ENCODE measurements around the gene DIDO1. TPM values are rescaled to one million over a fixed set of nuclear protein-coding genes. Genes with fewer than 3 reads are reported as not detected.

Gene DIDO1
- total and polyA plus RNA-seq, 5 experiments from 2014 or later = 26.8 to 132 (median 45.8) TPM

DNA sequence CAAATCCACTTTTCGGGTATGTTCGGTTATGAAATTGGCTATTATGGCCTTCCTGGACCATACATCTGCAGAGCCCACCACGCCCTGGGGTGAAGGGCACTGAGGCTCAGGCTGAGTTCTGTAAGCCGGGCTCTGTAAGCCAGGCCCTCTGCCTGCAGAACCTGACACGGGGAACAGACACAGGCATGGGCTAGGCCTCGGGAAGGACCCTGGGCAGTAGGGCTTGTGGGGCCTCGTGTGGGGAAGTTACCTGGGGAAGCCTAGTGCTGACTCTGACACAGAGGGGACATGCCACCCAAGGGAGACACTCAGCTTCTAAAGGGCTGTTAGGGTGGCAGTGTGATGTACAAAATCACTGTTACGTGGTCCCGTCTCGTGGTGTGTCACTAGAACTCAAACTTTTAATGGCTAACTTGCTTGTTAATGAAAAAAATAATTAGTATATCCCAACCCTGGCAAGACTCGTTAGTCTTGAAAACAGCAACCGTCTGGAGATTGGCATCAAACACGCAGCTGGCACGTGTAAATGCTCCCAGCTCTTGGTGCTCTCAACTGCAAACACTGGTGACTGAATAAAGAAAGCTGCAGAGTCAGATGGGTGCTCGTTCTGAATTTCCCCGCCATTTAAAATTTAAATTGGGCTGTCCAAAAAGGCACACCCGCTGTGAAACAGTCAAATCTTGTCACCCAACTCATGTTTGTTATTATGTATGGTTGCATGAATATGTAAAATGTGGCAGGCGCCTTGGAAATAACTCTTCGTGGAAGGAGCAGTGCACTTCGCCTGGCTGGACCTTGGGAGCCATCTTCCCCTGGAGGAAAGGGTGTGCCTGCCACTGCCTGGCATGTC is 41.0 kb downstream of the DIDO1 start:
- DNase-seq = no peak
- no peak overlapping the region for H3K4me3 Mint-ChIP-seq
- H3K9me3 Mint-ChIP-seq = no peaks in the 10 kb centered on the region
- peaks cover 0 to 20% (median 7%) of the 10 kb centered on the region in 4 donors for H3K4me1 Mint-ChIP-seq
- POLR2A ChIA-PET = interaction anchor here (1.3 to 1.6 kb wide), 2 partner anchors 11 to 14 kb away, joined by 3 to 4 read pairs; no protein-coding TSS in a partner anchor
- peak overlapping the region in 5 of 10 donors; percentile 13 to 81 (median 72) for H3K27ac Mint-ChIP-seq
- peaks cover 0 to 41% (median 12%) of the 10 kb centered on the region in 3 donors for H3K36me3 Mint-ChIP-seq
- ATAC-seq = no peak
- no peaks in the 10 kb centered on the region for H3K27me3 Mint-ChIP-seq

GRCh38 chr20:62884556-62884955 is 41.7 kb downstream of the DIDO1 start:
- H3K9me3 Mint-ChIP-seq = no peaks in the 10 kb centered on the region
- no peaks in the 10 kb centered on the region for H3K27me3 Mint-ChIP-seq
- POLR2A ChIA-PET = interaction anchor here (1.3 to 1.6 kb wide), 2 partner anchors 10 to 15 kb away, joined by 3 to 4 read pairs; no protein-coding TSS in a partner anchor
- H3K27ac Mint-ChIP-seq = peak overlapping the region in 5 of 10 donors; percentile 11 to 75 (median 63)
- no peak for DNase-seq
- ATAC-seq = no peak
- H3K36me3 Mint-ChIP-seq = peaks cover 0 to 34% (median 10%) of the 10 kb centered on the region in 3 donors
- no peak overlapping the region for H3K4me3 Mint-ChIP-seq
- peaks cover 0 to 20% (median 7%) of the 10 kb centered on the region in 4 donors for H3K4me1 Mint-ChIP-seq

- no peaks in the 10 kb centered on the region for H3K27me3 Mint-ChIP-seq
These were observed 43.9 kb downstream of the DIDO1 start for GRCh38 chr20:62882426-62882825.

GRCh38 chr20:62881662-62882395 is 44.5 kb downstream of the DIDO1 start:
- no peak overlapping the region for H3K4me3 Mint-ChIP-seq
- no peaks in the 10 kb centered on the region for H3K9me3 Mint-ChIP-seq
- POLR2A ChIA-PET = no interaction called here
- peak overlapping the region in 7 of 10 donors; percentile 17 to 90 (median 57) for H3K27ac Mint-ChIP-seq
- ATAC-seq = no peak
- DNase-seq = no peak
- H3K27me3 Mint-ChIP-seq = no peaks in the 10 kb centered on the region
- H3K36me3 Mint-ChIP-seq = peaks cover 0 to 12% (median 6%) of the 10 kb centered on the region in 3 donors
- H3K4me1 Mint-ChIP-seq = peaks cover 0 to 11% (median 8%) of the 10 kb centered on the region in 4 donors

More at GRCh38 chr20:62882426-62882825, 43.9 kb downstream of the DIDO1 start:
- Mint-ChIP-seq H3K4me1 (peaks cover 0 to 17% (median 11%) of the 10 kb centered on the region in 4 donors), H3K36me3 (peaks cover 0 to 18% (median 6%) of the 10 kb centered on the region in 3 donors), H3K4me3 (no peak overlapping the region), H3K27ac (no peak overlapping the region), H3K9me3 (no peaks in the 10 kb centered on the region)
- POLR2A ChIA-PET = no interaction called here
- ATAC-seq = no peak
- no peak for DNase-seq

GRCh38 chr20:62880935-62881661 is 45.2 kb downstream of the DIDO1 start:
- Mint-ChIP-seq H3K27ac (peak overlapping the region in 6 of 10 donors; percentile 17 to 90 (median 68)), H3K36me3 (peaks cover 0 to 10% (median 6%) of the 10 kb centered on the region in 3 donors), H3K27me3 (no peaks in the 10 kb centered on the region), H3K4me1 (peaks cover 3 to 8% (median 4%) of the 10 kb centered on the region in 4 donors), H3K9me3 (no peaks in the 10 kb centered on the region), H3K4me3 (no peak overlapping the region)
- no peak for ATAC-seq
- POLR2A ChIA-PET = no interaction called here
- no peak for DNase-seq

DNA sequence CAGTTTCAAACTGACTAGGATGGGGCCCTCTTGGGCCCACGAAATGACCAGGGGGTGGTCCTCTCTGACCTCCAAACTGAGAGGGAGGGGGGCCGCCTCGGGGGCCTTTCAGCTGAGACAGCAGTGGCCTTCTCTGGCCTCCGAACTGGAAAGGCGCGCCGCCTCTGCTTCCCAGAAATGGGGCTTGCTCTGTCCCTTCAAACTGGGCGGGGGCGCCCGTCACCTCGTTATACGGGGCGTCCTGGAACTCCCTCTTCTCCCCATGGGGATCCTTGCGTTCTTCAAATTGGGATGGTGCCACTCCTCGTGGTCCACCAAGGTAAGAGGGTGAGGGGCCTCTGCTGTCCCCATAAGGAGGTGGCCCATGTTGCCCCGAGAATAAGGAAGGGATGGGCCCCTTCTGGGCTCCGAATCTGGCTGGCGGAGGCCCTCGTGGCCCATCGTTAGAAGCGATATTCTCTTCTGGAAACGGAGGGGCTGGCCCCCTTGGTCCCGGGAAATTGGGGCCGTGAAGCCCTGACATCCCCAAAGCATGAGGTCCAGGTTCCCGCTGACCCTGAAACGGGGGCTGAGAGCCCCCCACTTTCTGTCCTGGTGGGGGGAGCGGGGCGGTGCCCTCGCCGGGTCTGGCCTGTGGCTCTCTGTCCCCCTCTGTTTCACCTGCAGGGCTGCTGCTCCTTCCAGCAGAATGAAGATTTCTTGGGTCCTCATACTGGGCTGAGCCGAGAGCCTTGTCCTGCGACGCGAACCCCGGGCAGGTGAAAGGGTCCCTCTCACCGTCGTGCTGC is 46.0 kb downstream of the DIDO1 start:
- Mint-ChIP-seq H3K4me3 (no peak overlapping the region), H3K36me3 (peaks cover 0 to 12% (median 6%) of the 10 kb centered on the region in 3 donors), H3K27me3 (no peaks in the 10 kb centered on the region), H3K27ac (peak overlapping the region in 1 of 10 donors; percentile 77), H3K4me1 (peaks cover 7 to 16% (median 9%) of the 10 kb centered on the region in 4 donors), H3K9me3 (no peaks in the 10 kb centered on the region)
- DNase-seq = no peak
- POLR2A ChIA-PET = no interaction called here
- ATAC-seq = no peak

- Mint-ChIP-seq H3K9me3 (no peaks in the 10 kb centered on the region), H3K27me3 (no peaks in the 10 kb centered on the region), H3K4me3 (no peak overlapping the region), H3K4me1 (peaks cover 7 to 18% (median 14%) of the 10 kb centered on the region in 4 donors), H3K27ac (peak overlapping the region in 1 of 10 donors; percentile 24), H3K36me3 (peaks cover 0 to 12% (median 6%) of the 10 kb centered on the region in 3 donors)
- DNase-seq (no peak), ATAC-seq (no peak)
- POLR2A ChIA-PET = interaction anchor here (1.0 kb wide), 1 partner anchor 20 kb away, joined by 4 read pairs; no protein-coding TSS in a partner anchor
These were observed 46.8 kb downstream of the DIDO1 start for GRCh38 chr20:62879275-62880146.

DNA sequence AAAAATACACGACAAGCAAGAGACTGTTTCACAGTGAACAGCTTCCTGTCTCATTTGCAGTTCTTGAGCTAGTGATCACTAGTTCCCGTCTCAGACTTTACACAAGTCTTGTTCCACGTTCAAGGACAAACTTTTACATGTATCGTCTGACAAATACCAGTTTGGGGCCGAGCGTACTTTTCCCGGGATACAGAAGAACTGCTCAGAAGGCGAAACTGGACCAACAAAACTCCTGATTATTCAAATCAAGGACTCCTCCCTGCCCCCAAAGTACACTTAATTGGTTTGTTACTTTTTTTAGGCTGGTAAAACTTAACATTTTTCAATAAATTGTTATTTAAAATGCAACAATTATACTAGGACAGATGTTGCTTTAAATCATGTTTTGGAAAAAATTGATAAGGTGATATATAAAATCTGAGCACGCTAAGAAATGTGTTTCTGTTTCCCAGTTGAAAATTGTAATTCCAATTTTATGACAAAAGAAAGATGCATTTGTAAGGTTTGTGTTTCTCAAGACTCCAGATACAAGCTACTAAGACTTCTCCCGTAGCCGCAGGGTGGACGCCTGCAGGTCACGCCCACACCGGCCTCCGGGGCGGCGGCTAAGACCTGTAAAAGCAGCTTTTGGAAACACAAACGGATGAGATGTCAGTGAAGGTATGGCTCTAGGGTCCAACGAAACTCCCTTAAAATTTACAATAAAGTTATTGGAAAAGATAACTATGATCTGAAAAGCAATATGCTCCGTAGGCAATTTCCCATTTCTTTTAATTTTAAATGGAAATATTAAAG is 47.9 kb downstream of the DIDO1 start:
- no peak for ATAC-seq
- Mint-ChIP-seq H3K36me3 (peaks cover 0 to 12% (median 6%) of the 10 kb centered on the region in 3 donors), H3K27me3 (no peaks in the 10 kb centered on the region), H3K27ac (peak overlapping the region in 1 of 10 donors; percentile 4), H3K4me1 (peaks cover 13 to 29% (median 24%) of the 10 kb centered on the region in 4 donors), H3K9me3 (no peaks in the 10 kb centered on the region), H3K4me3 (no peak overlapping the region)
- POLR2A ChIA-PET = interaction anchor here (0.8 to 1.0 kb wide), 2 partner anchors 17 to 21 kb away, joined by 3 to 4 read pairs; partner anchors contain the start of gene TCFL5
- DNase-seq = no peak

- ATAC-seq (peak in 1 of 2 donors; percentile 39), DNase-seq (no peak)
- peaks cover 15 to 37% (median 27%) of the 10 kb centered on the region in 4 donors for H3K4me1 Mint-ChIP-seq
- peaks cover 0 to 12% (median 6%) of the 10 kb centered on the region in 3 donors for H3K36me3 Mint-ChIP-seq
- H3K27me3 Mint-ChIP-seq = no peaks in the 10 kb centered on the region
- H3K27ac Mint-ChIP-seq = peak overlapping the region in 6 of 10 donors; percentile 36 to 86 (median 64)
- POLR2A ChIA-PET = interaction anchor here (1.0 to 1.6 kb wide), 4 partner anchors 15 to 37 kb away, joined by 3 to 7 read pairs (median 3); partner anchors contain the start of gene TCFL5
- H3K4me3 Mint-ChIP-seq = peak overlapping the region in 9 of 10 donors; percentile 13 to 58 (median 49)
- H3K9me3 Mint-ChIP-seq = no peaks in the 10 kb centered on the region
These were observed 49.1 kb downstream of the DIDO1 start for GRCh38 chr20:62876902-62877816.

Data from naive thymus-derived CD8-positive, alpha-beta T cell (primary cell).